SK-N-SH (cell line): ENCODE results near the gene VPS25. TPM values are rescaled to one million over a fixed set of nuclear protein-coding genes. Genes with fewer than 3 reads are reported as not detected.

Experiments
- CTCF ChIA-PET: fragments of 300-600, 350-600 bp; formaldehyde crosslinking; extraction: SDS; loops from one replicate; lab custom pipeline; 2021; lab: Yijun Ruan, JAX
- POLR2A ChIA-PET: fragments of 350-600 bp; sonication (Branson Sonifier 250); formaldehyde crosslinking; extraction: SDS; loops from one replicate; lab custom pipeline; 2020; ENCODE audit warnings: antibody characterized with exemption, inconsistent platforms; lab: Yijun Ruan, JAX
- DNase-seq: peaks from one replicate; pipeline ENCODE4 v3.0.0; 2012
- H2AFZ ChIP-seq: fragments of 200-600 bp; sonication (generic); 2 replicates; pipeline ENCODE4 v1.8.1; 2016; ENCODE audit warnings: antibody characterized with exemption, mild to moderate bottlenecking, low read depth
- H3F3A ChIP-seq: fragments of 200-600 bp; sonication (generic); replicated peaks from 2 replicates; pipeline ENCODE3; 2016; ENCODE audit warnings: antibody characterized with exemption, mild to moderate bottlenecking; ENCODE audit not compliant: insufficient read depth
- H3K27ac ChIP-seq, 2 experiments: fragments of 200-500 bp in 1 of 2; fragments of 200-600 bp in 1 of 2; sonication (Bioruptor generic) in 1 of 2; sonication (generic), shearing (Covaris generic) in 1 of 2; 2 replicates each; pipeline versions ENCODE4 v1.5.1 to v1.6.1; 2014 to 2016; ENCODE audit warnings: low read depth in 2 of 2, inconsistent platforms in 1 of 2, low read length in 1 of 2, mild to moderate bottlenecking in 1 of 2, mixed read lengths in 1 of 2
- H3K27me3 ChIP-seq: fragments of 200-600 bp; sonication (generic), shearing (Covaris generic); 2 replicates; pipeline ENCODE4 v1.6.1; 2016; ENCODE audit warnings: mixed run types; ENCODE audit not compliant: insufficient read depth
- H3K36me3 ChIP-seq, 2 experiments: fragments of 200-500 bp in 1 of 2; fragments of 200-600 bp in 1 of 2; sonication (Bioruptor generic) in 1 of 2; sonication (generic) in 1 of 2; replicated peaks in 1 of 2; 2 replicates each; pipeline versions ENCODE3 to v1.5.1; 2014 to 2016; ENCODE audit warnings: low read length in 1 of 2, mild to moderate bottlenecking in 1 of 2; ENCODE audit not compliant: insufficient read depth in 2 of 2, control insufficient read depth in 1 of 2
- H3K4me1 ChIP-seq, 2 experiments: fragments of 200-500 bp in 1 of 2; fragments of 200-600 bp in 1 of 2; sonication (Bioruptor generic) in 1 of 2; sonication (generic), shearing (Covaris generic) in 1 of 2; 2 replicates each; pipeline versions ENCODE4 v1.5.1 to v1.6.1; 2014 to 2016; ENCODE audit warnings: low read depth in 1 of 2, low read length in 1 of 2, mixed run types in 1 of 2; ENCODE audit not compliant: insufficient read depth in 2 of 2, control insufficient read depth in 1 of 2
- H3K4me2 ChIP-seq: fragments of 200-600 bp; sonication (generic), shearing (Covaris generic); 2 replicates; pipeline ENCODE4 v1.6.1; 2017; ENCODE audit warnings: mixed run types
- H3K4me3 ChIP-seq, 2 experiments: fragments of 200-500 bp in 1 of 2; fragments of 200-600 bp in 1 of 2; sonication (Bioruptor generic) in 1 of 2; sonication (generic), shearing (Covaris generic) in 1 of 2; 2 replicates each; pipeline versions ENCODE4 v1.5.1 to v1.8.1; 2014 to 2016; ENCODE audit warnings: low read depth in 2 of 2, inconsistent platforms in 1 of 2, low read length in 1 of 2, mild to moderate bottlenecking in 1 of 2, mixed read lengths in 1 of 2, moderate library complexity in 1 of 2
- H3K79me2 ChIP-seq: fragments of 200-600 bp; sonication (generic); 2 replicates; pipeline ENCODE4 v1.8.1; 2017; ENCODE audit warnings: mild to moderate bottlenecking; ENCODE audit not compliant: insufficient read depth
- H3K9ac ChIP-seq: fragments of 200-600 bp; sonication (generic); 2 replicates; pipeline ENCODE4 v1.6.1; 2017; ENCODE audit warnings: mixed run types
- H3K9me2 ChIP-seq: fragments of 200-600 bp; sonication (generic); 2 replicates; pipeline ENCODE4 v1.6.1; 2017; ENCODE audit warnings: mixed run types
- H3K9me3 ChIP-seq: fragments of 200-600 bp; sonication (generic); 2 replicates; pipeline ENCODE4 v1.6.1; 2017; ENCODE audit warnings: mixed run types, mild to moderate bottlenecking, moderate library complexity
- H4K20me1 ChIP-seq: fragments of 200-600 bp; sonication (generic); 2 replicates; pipeline ENCODE4 v1.6.1; 2017; ENCODE audit warnings: mild to moderate bottlenecking, mixed run types; ENCODE audit not compliant: insufficient read depth
- CHD2 ChIP-seq: fragments of 150-350 bp; IDR thresholded peaks from 2 replicates; pipeline ENCODE4 v1.6.1; 2018; ENCODE audit warnings: low read length; ENCODE audit not compliant: partially characterized antibody
- CTCF ChIP-seq: fragments of 200-600 bp; sonication (generic); IDR thresholded peaks from 2 replicates; pipeline ENCODE4 v1.6.1; 2017; ENCODE audit warnings: antibody characterized with exemption, mild to moderate bottlenecking, moderate library complexity
- EP300 ChIP-seq, 2 experiments: IDR thresholded peaks; 2 replicates each; pipeline versions ENCODE4 v1.4.0 to v1.6.1; 2012; ENCODE audit warnings: borderline replicate concordance in 1 of 2, low read depth in 1 of 2, low read length in 1 of 2
- EZH2phosphoT487 ChIP-seq: fragments of 200-600 bp; sonication (generic); IDR thresholded peaks from 2 replicates; pipeline ENCODE4 v1.6.1; 2017; ENCODE audit warnings: low read depth, mixed run types, mild to moderate bottlenecking, antibody characterized with exemption, moderate library complexity, borderline replicate concordance
- FOXJ3 ChIP-seq: sonication (generic); formaldehyde crosslinking; IDR thresholded peaks from 2 replicates; pipeline ENCODE4 v1.5.1; 2020; ENCODE audit warnings: mild to moderate bottlenecking, missing genetic modification reagents
- JUND ChIP-seq: IDR thresholded peaks from 2 replicates; pipeline ENCODE4 v1.4.0; 2012
- MAX ChIP-seq: IDR thresholded peaks from 2 replicates; pipeline ENCODE4 v1.4.0; 2012; ENCODE audit warnings: low read depth
- MXI1 ChIP-seq: IDR thresholded peaks from 2 replicates; pipeline ENCODE4 v1.6.1; 2012; ENCODE audit warnings: mild to moderate bottlenecking, low read depth, low read length, improper control_type of control experiment
- NFIC ChIP-seq: IDR thresholded peaks from 2 replicates; pipeline ENCODE4 v1.4.0; 2012; ENCODE audit warnings: borderline replicate concordance
- POLR2AphosphoS5 ChIP-seq: IDR thresholded peaks from 2 replicates; pipeline ENCODE4 v1.6.1; 2012; ENCODE audit warnings: low read depth, low read length
- RCOR1 ChIP-seq: fragments of 150-350 bp; IDR thresholded peaks from 2 replicates; pipeline ENCODE4 v1.6.1; 2017; ENCODE audit warnings: antibody characterized with exemption, low read length
- REST ChIP-seq: IDR thresholded peaks from 2 replicates; pipeline ENCODE4 v1.6.1; 2012; ENCODE audit warnings: mild to moderate bottlenecking, low read depth, low read length, moderate library complexity
- RFX5 ChIP-seq: IDR thresholded peaks from 2 replicates; pipeline ENCODE4 v1.6.1; 2012; ENCODE audit warnings: mild to moderate bottlenecking, improper control_type of control experiment, low read length
- SMC3 ChIP-seq: IDR thresholded peaks from 2 replicates; pipeline ENCODE4 v1.6.1; 2012; ENCODE audit warnings: low read depth, low read length, improper control_type of control experiment
- TAF1 ChIP-seq: IDR thresholded peaks from 2 replicates; pipeline ENCODE4 v1.6.1; 2012; ENCODE audit warnings: low read depth, mild to moderate bottlenecking, low read length, moderate library complexity, borderline replicate concordance
- USF1 ChIP-seq: IDR thresholded peaks from 2 replicates; pipeline ENCODE4 v1.4.0; 2012; ENCODE audit warnings: low read depth, borderline replicate concordance
- USF2 ChIP-seq: fragments of 150-350 bp; IDR thresholded peaks from 2 replicates; pipeline ENCODE4 v1.6.1; 2017; ENCODE audit warnings: antibody characterized with exemption, low read length, low read depth, borderline replicate concordance
- YY1 ChIP-seq: IDR thresholded peaks from 2 replicates; pipeline ENCODE4 v1.4.0; 2012; ENCODE audit warnings: low read depth, mild to moderate bottlenecking
- WGBS: methylation state at CpG from one replicate; pipeline ENCODE4 v1.1.6; 2017; ENCODE audit warnings: low lambda C conversion rate; 5-methylcytosine and 5-hydroxymethylcytosine counted together
- polyA plus RNA-seq, 3 experiments: library from polyadenylated mRNA; depleted of rRNA; stranded (reverse); fragments of >200 nt; gene quantifications; 2 replicates each; pipeline ENCODE4 v1.2.3, GENCODE V29; 2012

VPS25 gene
- polyA plus RNA-seq, 1 of the 3 experiments (the other 2 are of a cell fraction): 127 TPM

- H3K27me3 ChIP-seq: peaks cover 8% of the 10 kb centered on the region; the same call in 1 of the 2 replicates
- TF ChIP-seq EP300 (IDR thresholded peaks at IDR 0.05; ENCODE audit: borderline replicate concordance in 1 of 2, low read depth in 1 of 2, low read length in 1 of 2) (no peak), CTCF (no peak), RCOR1 (no peak), REST (no peak), NFIC (no peak), USF1 (no peak), SMC3 (no peak), FOXJ3 (no peak), MAX (no peak), MXI1 (no peak), RFX5 (no peak), JUND (no peak), CHD2 (no peak), POLR2AphosphoS5 (no peak), YY1 (no peak), USF2 (no peak), TAF1 (no peak), EZH2phosphoT487 (no peak)
- CTCF ChIA-PET: interaction anchor here (0.6 to 4.8 kb wide), 3 partner anchors 11 to 1233 kb away, joined by 5 to 37 read pairs (median 7); partner anchors contain the start of gene PSMC3IP
- H3K36me3 ChIP-seq: no peaks in the 10 kb centered on the region
- H3K79me2 ChIP-seq: no peaks in the 10 kb centered on the region
- H3K9me3 ChIP-seq: no peaks in the 10 kb centered on the region
- H4K20me1 ChIP-seq: no peaks in the 10 kb centered on the region
- no peak overlapping the region for H3K4me3 ChIP-seq
- no peak overlapping the region for H2AFZ ChIP-seq
- H3K27ac ChIP-seq: no peak overlapping the region
- POLR2A ChIA-PET: no interaction called here
- H3K4me1 ChIP-seq: no peaks in the 10 kb centered on the region; a peak in 1 of 4 replicates
- H3F3A ChIP-seq: peaks cover 3% of the 10 kb centered on the region
- H3K4me2 ChIP-seq: no peak overlapping the region
- no peaks in the 10 kb centered on the region for H3K9me2 ChIP-seq
- H3K9ac ChIP-seq: no peak overlapping the region
- no peak for DNase-seq
- 74% methylated on average over 7 of the region's 7 CpGs for WGBS
Measured at GRCh38 chr17:42751628-42752027, 21.6 kb upstream of the VPS25 start.
